ENCODE results near the gene MBD3L4.
"Not testable (repeated sequence)": the region's sequence is repeated elsewhere in the genome, so short reads cannot be mapped to it uniquely, and the experiment has no call there.

Gene MBD3L4

DNA sequence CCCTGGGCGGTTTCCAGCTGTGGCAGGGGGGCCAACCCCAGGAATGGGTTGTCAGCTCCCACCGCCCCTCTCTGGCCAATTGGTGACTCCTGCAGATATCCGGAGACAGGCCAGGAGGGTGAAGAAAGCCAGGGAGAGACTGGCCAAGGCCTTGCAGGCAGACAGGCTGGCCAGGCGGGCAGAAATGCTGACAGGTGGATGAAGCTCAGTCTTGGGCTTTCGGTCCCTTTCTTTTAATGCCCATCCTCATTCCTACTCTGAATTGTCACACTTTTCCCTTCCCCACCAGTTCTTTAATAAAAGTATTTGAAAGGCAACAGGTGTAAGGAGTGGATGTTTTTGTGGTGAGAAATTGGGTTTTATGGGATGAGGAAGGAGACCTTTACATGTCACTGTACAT is 11.4 kb upstream of the MBD3L4 start:
- not testable (repeated sequence) for H3K4me2 ChIP-seq; H3K27me3 ChIP-seq; H3K36me3 ChIP-seq; H3K9me3 ChIP-seq (replicated peaks in 1 of 11); H3K4me3 ChIP-seq; H4K20me1 ChIP-seq; H3K4me1 ChIP-seq; H3K9ac ChIP-seq; H3K27ac ChIP-seq

DNA sequence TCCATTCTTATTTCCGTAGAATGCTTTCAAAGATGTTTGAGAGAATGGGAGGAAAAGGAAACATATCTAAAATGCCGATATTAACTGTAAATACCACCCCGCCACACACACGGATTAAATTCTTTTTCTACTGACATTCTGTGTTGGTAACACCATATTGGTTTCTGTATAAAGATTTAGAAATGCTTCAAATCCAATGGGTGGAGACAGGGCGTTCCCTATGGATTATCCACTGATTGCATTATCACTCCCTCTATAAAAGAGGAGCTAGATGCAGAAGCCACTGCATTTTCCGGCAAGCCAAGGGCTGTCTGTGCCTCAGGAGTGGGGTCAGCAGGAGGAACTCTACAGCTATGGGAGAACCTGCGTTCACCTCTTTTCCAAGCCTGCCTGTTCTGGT is 9.0 kb upstream of the MBD3L4 start, which contains the start of gene MBD3L2:
Gene MBD3L2, plus strand, starts transcription at position 301 of the 400 bp plus-strand sequence. Its CDS starts 53 bp downstream, at position 354.
- not testable (repeated sequence) for H3K4me3 ChIP-seq; H3K27me3 ChIP-seq; H3K9me3 ChIP-seq (replicated peaks in 1 of 11); H4K20me1 ChIP-seq; H3K36me3 ChIP-seq; H3K4me1 ChIP-seq; H3K9ac ChIP-seq; H3K27ac ChIP-seq; H3K4me2 ChIP-seq

DNA sequence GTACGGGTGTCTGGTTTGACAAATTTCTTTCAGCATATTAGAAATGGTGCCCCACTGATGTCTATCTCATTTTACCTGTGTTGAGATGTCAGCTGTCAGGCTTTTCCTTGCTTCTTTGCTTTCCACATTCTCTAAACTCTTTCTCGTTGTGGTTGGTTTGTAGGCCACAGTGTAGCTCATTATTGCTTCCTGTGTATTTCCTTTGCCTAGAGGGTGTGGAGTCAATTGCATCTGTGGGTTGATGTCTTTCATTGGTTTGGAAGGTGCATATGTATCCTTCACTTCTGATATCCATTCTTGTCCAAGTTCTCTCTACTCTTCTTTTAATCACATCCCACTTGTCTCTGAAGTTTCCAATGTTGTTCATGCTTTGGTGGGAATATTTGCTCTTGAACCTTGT is 1.6 kb upstream of the MBD3L4 start:
- not testable (repeated sequence) for H3K4me1 ChIP-seq; H3K36me3 ChIP-seq; H3K4me3 ChIP-seq; H3K27me3 ChIP-seq; H3K27ac ChIP-seq; H3K9ac ChIP-seq; H3K9me3 ChIP-seq (replicated peaks in 1 of 11); H4K20me1 ChIP-seq; H3K4me2 ChIP-seq

DNA sequence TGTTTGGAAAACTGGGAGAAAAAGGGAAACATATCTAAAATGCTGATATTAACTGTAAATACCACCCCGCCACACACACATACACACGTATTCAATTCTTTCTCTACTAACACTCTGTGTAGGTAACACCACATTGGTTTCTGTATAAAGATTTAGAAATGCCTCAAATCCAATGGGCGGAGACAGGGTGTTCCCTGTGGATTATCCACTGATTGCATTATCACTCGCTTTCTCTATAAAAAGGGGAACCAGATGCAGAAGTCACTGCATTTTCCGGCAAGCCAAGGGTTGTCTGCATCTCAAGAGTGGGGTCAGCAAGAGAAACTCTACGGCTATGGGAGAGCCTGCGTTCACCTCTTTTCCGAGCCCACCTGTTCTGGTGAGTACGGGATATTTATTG is 9.7 kb downstream of the MBD3L4 start, which contains the start of gene MBD3L5:
Gene MBD3L5, plus strand, starts transcription at position 301 of the 400 bp plus-strand sequence. Its CDS starts 34 bp downstream, at position 335.
- not testable (repeated sequence) for H3K9ac ChIP-seq; H3K36me3 ChIP-seq; H3K9me3 ChIP-seq (replicated peaks in 1 of 11); H4K20me1 ChIP-seq; H3K4me3 ChIP-seq; H3K4me1 ChIP-seq; H3K4me2 ChIP-seq; H3K27me3 ChIP-seq; H3K27ac ChIP-seq

DNA sequence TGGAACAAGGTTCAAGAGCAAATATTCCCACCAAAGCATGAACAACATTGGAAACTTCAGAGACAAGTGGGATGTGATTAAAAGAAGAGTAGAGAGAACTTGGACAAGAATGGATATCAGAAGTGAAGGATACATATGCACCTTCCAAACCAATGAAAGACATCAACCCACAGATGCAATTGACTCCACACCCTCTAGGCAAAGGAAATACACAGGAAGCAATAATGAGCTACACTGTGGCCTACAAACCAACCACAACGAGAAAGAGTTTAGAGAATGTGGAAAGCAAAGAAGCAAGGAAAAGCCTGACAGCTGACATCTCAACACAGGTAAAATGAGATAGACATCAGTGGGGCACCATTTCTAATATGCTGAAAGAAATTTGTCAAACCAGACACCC is 11.2 kb downstream of the MBD3L4 start:
- not testable (repeated sequence) for H4K20me1 ChIP-seq; H3K4me2 ChIP-seq; H3K4me1 ChIP-seq; H3K36me3 ChIP-seq; H3K27ac ChIP-seq; H3K9me3 ChIP-seq (replicated peaks in 1 of 11); H3K9ac ChIP-seq; H3K4me3 ChIP-seq; H3K27me3 ChIP-seq

DNA sequence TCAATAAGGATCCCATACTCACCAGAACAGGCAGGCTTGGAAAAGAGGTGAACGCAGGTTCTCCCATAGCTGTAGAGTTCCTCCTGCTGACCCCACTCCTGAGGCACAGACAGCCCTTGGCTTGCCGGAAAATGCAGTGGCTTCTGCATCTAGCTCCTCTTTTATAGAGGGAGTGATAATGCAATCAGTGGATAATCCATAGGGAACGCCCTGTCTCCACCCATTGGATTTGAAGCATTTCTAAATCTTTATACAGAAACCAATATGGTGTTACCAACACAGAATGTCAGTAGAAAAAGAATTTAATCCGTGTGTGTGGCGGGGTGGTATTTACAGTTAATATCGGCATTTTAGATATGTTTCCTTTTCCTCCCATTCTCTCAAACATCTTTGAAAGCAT is 18.6 kb downstream of the MBD3L4 start, which contains the start of gene MBD3L2B:
Gene MBD3L2B, minus strand, starts transcription at position 101 of the 400 bp plus-strand sequence. Its CDS starts 34 bp downstream, at position 67.
- H3K9ac ChIP-seq; H3K36me3 ChIP-seq; H3K4me2 ChIP-seq; H3K9me3 ChIP-seq (replicated peaks in 1 of 11); H3K27ac ChIP-seq; H3K4me1 ChIP-seq; H4K20me1 ChIP-seq; H3K27me3 ChIP-seq; H3K4me3 ChIP-seq: not testable (repeated sequence)

DNA sequence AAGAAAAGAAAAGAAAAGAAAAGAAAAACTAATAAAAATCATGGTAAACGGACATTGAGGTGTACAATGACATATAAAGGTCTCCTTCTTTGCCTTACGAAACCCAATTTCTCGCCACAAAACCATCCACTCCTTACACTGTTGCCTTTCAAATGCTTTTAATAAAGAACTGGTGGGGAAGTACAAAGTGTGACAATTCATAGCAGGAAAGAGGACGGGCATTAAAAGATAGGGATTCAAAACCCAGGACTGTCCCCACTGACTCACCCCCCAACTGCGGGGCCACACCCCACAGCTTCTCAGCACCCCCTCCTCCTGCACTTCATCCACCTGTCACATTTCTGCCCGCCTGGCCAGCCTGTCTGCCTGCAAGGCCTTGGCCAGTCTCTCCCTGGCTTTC is 21.2 kb downstream of the MBD3L4 start:
- H3K4me2 ChIP-seq = no peak overlapping the region
- H3K4me3 ChIP-seq = no peak overlapping the region
- no peak overlapping the region for H3K27ac ChIP-seq
- no peaks in the 10 kb centered on the region for H4K20me1 ChIP-seq
- H3K27me3 ChIP-seq = no peaks in the 10 kb centered on the region
- H3K9me3 ChIP-seq (replicated peaks in 1 of 11) = no peaks in the 10 kb centered on the region
- H3K9ac ChIP-seq = no peak overlapping the region
- no peak for TF ChIP-seq Cebpa-rat (IDR thresholded peaks at IDR 0.05)
- H3K36me3 ChIP-seq = no peaks in the 10 kb centered on the region
- peaks cover 5 to 14% (median 6%) of the 10 kb centered on the region in 10 experiments; a peak in 19 of 20 replicates for H3K4me1 ChIP-seq

DNA sequence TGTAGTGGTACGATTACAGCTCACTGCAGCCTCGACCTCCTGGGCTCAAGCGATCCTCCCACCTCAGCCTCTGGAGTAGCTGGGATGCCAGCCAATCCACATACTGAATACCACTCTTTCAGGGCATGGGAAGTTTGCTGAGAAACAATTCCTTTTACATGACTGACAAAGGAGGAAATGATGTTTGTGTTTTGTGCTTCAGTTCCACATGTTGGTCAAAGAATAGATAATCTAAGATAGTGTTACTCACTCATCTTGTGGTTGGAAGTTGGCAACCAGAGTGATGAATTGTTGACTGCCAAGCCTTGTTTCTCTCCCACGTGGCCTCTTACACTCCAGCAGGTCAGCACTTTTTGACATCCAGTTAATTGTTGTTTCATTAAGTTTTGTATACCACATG is 26.3 kb downstream of the MBD3L4 start:
- Histone ChIP-seq H3K27ac (peak overlapping the region in 4 of 11 experiments; percentile 46 to 69 (median 60); a peak in 9 of 22 replicates), H3K4me2 (peak overlapping the region; percentile 25 to 81 (median 53); a peak in 20 of 22 replicates), H3K4me3 (no peak overlapping the region), H3K27me3 (no peaks in the 10 kb centered on the region), H3K9me3 (replicated peaks in 1 of 11) (no peaks in the 10 kb centered on the region; a peak in 1 of 22 replicates), H4K20me1 (no peaks in the 10 kb centered on the region), H3K9ac (0 out of 22 replicates have a peak overlapping the region, but pooled peaks of 1 of the 11 experiments have one; percentile 14), H3K4me1 (peaks cover 20 to 37% (median 26%) of the 10 kb centered on the region in 10 experiments), H3K36me3 (no peaks in the 10 kb centered on the region)
- no peak for TF ChIP-seq Cebpa-rat (IDR thresholded peaks at IDR 0.05)

DNA sequence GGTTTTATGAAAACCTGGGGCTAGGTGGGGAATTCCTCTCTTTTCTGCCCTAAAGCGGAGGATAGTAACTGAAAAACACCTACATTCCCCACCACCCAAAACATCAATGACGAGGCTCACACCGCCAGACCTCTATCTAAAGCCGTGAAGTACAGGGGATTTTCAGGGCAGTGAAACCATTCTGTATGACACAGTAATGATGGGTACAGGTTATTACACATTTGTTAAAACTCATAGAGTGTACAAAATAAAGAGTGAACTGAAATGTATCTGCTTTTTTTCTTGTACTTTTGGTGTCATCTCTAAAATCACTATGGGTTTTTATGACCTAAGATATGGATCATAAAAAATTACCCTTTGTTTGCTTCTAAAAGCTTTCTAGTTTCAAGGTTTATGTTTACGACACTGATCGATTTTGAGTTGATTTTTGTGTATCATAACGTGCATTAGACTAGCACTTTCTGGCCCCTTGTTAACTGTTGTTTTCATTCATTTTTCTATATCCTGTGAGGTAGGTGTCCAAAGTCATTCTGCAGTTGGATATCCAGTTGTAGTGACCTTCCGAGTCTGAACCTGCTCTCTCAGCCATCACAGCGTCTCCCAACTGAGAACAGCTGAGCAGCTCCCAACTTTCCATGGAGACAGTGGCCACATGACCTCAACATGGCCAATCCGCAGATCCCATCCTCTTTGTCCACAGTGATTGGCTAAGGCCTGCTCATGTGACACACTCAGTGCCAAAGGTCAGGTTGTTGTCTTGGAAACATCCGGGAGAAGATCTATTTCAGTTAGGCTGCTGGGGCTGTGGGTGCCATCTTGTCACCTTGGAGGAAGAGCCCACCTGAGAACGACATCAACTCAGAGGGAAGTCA is 29.0 kb downstream of the MBD3L4 start:
- peaks cover 0 to 4% (median 0%) of the 10 kb centered on the region in 11 experiments; a peak in 2 of 22 replicates for H3K9me3 ChIP-seq (replicated peaks in 1 of 11)
- no peak overlapping the region for H3K9ac ChIP-seq
- H4K20me1 ChIP-seq = no peaks in the 10 kb centered on the region
- H3K36me3 ChIP-seq = no peaks in the 10 kb centered on the region
- H3K4me2 ChIP-seq = no peak overlapping the region
- peaks cover 20 to 45% (median 26%) of the 10 kb centered on the region in 10 experiments for H3K4me1 ChIP-seq
- H3K27me3 ChIP-seq = no peaks in the 10 kb centered on the region
- H3K4me3 ChIP-seq = no peak overlapping the region
- no peak overlapping the region for H3K27ac ChIP-seq
- TF ChIP-seq Cebpa-rat (IDR thresholded peaks at IDR 0.05) = no peak

DNA sequence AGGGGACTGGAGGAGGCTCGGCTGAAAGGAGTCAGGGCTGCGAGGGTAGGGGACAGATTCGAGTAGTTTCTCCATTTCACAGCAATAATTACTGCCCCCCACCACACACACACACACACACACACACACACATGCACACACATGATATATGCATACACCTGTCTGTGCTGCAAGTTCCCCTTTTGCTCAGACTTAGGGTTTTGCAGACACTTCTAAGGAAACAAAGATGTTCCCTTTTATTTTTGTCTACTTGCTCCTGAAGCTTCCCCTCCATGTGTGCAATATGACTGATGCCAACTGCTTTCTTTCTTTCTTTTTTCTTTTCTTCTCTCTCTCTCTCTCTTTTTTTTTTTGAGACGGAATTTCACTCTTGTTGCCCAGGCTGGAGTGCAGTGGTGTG is 32.1 kb downstream of the MBD3L4 start:
- no peaks in the 10 kb centered on the region for H4K20me1 ChIP-seq
- no peak overlapping the region for H3K4me3 ChIP-seq
- H3K9ac ChIP-seq = no peak overlapping the region
- no peak overlapping the region for H3K27ac ChIP-seq
- H3K36me3 ChIP-seq = no peaks in the 10 kb centered on the region
- 0 out of 22 replicates have a peak overlapping the region, but pooled peaks of 2 of the 11 experiments have one; percentile 9 to 37 for H3K4me2 ChIP-seq
- H3K9me3 ChIP-seq (replicated peaks in 1 of 11) = peaks cover 0 to 4% (median 0%) of the 10 kb centered on the region in 11 experiments; a peak in 2 of 22 replicates
- no peak for TF ChIP-seq Cebpa-rat (IDR thresholded peaks at IDR 0.05)
- H3K27me3 ChIP-seq = no peaks in the 10 kb centered on the region
- H3K4me1 ChIP-seq = peaks cover 9 to 24% (median 12%) of the 10 kb centered on the region in 10 experiments

All from BLaER1 treated with 17β-estradiol and CSF1 and Interleukin-3, amounts not matched to agents 10 nM and 100 nM (cell line).